ENCODE measurements around the gene NANOS3.
"Not testable (repeated sequence)": the region's sequence is repeated elsewhere in the genome, so short reads cannot be mapped to it uniquely, and the experiment has no call there.

- not testable (repeated sequence) for TF ChIP-seq CTCF (IDR thresholded peaks at IDR 0.05; ENCODE audit: insufficient read depth, low read depth, low read length); EZH2 (IDR thresholded peaks at IDR 0.05; ENCODE audit: insufficient read depth, low read length)
Observed at GRCh38 chr19:13852171-13852707, 24.7 kb upstream of the NANOS3 start.
